NCI-H2029 treated with DMSO at 0.1 percent for 48 hours (cell line): ENCODE data around the gene MRGPRD.

Experiments
- DNase-seq: peaks from one replicate; lab custom pipeline; 2025; lab: John Stamatoyannopoulos, UW

The MRGPRD gene

DNA sequence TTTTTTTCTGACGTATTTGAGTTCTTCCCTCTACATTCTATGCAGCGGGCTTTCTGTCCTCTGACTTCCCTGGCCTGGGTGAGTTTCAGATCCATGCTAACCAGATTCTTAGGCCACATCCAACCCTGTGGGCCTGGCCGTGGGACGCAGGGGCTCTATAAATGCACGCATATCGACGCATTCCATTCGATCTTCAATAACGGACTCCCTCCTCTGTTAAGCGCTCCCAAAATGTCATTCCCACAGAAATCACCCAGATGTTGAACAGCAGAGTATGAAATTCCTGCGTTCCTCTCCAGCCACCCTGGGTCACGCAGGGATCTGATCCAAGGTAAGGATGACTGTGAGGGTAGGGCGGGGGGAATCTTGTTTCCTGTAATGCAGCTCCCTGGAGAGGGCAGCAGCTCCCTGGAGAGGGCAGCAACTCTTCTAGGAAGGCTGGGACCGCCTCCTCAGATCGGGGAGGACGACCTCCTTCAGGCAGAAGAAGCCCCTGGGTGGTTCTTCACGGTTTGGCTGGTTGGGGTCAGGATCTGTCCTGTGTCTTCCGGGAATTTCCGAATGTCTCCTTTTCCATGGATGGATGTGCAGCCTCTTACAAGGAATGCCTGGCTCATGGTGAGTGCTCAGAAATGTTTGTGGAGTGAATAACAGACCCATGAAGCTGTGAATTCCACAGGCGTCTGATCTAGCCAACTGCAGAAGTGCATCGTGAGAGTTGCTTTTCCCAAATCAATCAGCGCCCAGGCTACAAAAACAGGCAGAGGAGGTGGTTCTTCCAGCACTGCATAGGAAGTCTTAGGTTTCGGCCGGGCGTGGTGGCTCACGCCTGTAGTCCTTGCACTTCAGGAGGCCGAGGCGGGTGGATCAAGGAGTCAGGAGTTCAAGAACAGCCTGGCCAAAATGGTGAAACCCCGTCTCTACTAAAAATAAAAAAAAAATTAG, 12.2 kb downstream of the MRGPRD start:
- no peak for DNase-seq

DNA sequence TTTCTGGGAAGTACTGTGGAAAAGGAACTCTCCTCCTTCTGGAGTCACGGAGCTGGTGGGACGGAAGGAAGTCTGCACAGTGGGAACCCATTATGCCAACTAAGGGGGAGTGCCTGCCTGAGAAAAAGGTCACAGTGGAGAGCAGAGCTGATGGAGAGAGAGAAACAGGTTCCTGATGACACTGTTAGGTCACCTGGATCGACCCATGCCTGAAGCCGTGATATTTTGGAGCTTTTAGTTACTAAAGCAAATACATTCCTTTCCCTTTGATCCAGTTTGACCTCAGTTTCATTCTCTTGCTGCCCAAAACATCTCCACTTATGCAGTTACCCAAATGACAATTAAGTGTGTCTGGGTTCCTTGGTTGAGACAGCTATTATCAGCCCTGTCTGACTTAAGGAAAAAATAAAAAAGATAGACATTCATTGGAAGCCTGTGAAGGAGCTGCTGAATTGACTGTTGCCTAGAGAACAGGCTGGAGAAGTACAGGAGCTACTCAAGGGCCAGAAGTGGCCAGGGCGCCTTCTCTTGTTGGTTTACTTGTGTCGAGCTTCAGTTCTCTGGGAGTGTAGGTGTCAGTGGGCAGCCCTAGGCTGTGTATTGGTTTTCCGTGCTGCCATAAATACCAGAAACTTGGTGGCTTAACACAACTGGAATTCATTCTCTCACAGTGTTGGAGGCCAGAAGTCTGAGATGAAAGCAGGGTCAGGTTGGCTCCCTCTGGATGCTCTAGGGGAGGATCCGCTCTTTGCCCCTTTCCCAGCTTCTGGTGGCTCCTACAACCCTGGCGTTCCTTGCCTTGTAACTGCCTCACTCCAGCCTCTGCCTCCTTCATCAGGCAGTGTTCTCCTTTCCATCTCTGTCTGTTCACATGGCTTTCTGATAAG, 13.6 kb downstream of the MRGPRD start:
- no peak for DNase-seq

DNA sequence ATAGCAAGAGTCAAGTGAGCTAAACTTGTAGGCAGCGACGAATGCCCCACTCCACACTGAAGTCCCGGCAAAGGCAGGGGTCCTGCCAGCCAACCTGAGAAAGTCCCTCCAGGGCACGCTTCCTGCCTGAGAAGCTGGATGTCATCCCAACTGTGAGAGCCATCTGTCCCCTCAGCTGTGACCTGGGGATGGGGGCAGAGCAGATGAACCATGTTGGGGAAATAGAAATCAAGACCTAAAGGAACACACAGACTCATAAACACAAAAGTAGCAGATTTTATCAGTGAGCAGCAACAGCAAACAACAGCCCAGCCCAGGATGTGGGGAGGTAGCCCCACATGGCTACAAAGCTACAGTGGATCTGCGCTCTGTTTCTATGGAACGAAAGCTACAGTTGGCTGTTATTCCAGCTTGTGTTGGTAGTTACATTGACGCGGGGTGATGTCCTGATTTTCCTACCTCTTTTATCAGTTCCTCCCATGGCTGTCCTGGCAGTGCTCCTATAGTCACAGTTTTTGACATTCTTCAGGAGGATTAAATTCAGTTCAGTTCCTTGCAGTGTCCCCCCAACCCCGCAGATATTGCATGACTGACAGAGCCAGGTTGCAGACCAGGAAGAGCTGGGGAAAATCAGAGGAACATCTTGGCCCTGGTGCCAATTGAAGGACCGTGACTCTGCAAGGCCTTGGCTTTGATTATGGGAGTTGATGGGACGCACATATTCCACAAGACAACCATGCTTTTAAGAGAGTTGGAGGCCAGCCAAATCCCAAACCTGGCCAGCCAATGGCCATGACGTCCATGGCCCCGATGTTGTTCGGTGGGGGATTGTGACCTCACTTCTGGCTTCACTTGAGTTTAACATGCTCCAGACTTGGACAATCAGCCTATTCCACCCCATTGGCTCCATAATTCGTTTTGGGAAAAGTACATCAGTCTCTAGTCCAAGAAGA, 14.6 kb downstream of the MRGPRD start:
- no peak for DNase-seq

DNA sequence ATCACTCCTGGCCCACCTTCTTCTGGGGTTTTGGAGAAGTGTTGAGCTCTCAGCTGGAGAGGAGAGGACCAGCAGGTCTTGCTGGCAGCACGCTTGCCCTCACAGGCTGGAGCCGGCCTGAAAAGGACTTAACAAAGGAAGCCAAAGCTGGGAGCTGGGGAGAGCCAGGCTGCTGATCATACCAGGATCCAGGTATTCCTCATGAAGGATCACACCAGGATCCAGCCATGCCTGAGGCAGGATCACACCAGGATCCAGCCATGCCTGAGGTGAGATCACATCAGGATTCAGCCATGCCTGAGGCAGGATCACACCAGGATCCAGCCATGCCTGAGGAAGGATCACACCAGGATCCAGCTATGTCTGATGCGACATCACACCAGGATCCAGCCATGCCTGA, 17.0 kb downstream of the MRGPRD start:
- no peak for DNase-seq

DNA sequence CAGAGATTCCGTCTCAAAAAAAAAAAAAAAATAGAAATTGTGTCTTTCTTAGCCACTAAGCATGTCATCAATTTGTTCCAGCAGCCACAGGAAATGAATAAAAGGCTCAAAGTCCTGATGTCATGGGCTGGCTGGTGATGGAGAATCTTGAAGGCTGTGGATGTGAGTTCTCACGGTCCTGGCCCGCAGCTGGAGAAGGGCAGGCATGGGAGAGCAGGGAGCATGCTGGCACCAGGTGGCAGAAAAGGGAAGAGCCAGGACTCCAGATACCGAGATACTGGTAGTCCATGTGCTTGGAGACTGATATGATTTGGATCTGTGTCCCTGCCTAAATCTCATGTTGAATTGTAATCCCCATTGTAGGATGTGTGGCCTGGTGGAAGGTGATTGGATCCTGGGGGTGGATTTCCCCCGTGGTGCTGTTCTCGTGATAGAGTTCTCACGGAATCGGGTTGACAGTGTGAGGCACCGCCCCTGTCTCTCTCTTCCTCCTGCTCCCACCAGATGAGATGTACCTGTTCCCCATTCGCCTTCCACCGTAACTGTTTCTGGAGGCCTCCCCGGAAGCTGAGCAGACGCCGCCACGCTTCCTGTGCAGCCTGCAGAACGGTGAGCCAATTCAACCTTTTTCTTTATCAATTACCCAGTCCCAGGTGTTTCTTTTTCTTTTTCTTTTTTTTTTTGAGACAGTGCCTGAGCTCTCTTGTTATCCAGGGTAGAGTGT, 18.1 kb downstream of the MRGPRD start:
- no peak for DNase-seq

DNA sequence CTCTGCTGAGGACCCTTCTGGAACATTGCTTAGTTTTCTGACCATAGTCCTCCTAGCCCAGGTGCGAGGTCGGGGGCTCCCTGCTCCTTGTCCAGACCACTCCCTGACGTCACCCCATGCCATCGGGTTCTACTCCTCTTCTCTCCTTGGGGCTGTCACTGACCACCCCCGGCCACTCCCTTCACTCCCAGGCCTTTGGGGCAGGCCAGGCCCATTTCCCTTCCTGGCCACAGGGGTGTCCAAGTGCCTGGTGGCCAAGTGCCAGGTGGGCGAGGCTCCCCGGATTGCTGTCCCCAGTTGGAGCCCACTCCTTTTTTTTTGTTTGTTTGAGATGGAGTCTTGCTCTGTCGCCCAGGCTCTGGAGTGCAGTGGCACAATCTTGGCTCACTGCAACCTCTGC, 19.5 kb downstream of the MRGPRD start:
- no peak for DNase-seq

DNA sequence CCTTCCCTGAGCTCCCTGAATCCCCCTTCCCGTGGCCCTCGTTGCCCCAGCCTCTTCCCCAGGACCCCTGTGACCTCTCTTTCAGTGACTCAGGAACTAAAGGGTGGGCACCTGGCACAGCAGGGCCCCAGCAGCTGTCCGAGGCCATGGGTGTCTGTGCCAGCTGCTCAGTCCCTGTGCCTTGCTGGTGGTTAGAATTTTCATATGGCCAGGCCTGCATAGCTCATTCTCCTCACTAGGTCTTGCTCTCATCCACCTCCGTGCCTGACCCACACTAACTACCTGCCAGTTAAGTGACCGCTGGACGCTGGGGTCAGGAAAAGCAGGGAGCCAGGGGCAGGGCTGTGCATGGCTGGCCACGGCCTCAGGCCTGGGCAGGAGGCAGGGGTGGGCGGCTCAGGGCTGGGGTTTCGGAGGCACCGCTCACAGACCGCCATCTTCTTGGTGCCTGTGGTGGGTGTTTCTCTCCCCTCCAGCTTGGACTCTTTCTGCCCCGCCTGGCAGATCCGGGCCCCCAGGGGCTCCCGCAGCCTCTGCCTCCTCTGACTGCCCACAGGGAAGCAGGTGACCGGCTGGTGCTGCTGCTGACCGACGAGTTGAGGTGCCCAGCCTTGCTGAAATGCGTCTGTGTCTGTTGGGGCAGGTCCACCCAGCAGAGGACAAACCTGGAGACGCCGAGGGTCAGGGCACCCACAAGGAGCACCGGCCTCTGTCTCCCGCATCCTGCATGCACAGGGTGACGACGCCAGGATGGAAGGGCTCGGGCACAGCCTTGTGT, 20.3 kb downstream of the MRGPRD start:
- no peak for DNase-seq

DNA sequence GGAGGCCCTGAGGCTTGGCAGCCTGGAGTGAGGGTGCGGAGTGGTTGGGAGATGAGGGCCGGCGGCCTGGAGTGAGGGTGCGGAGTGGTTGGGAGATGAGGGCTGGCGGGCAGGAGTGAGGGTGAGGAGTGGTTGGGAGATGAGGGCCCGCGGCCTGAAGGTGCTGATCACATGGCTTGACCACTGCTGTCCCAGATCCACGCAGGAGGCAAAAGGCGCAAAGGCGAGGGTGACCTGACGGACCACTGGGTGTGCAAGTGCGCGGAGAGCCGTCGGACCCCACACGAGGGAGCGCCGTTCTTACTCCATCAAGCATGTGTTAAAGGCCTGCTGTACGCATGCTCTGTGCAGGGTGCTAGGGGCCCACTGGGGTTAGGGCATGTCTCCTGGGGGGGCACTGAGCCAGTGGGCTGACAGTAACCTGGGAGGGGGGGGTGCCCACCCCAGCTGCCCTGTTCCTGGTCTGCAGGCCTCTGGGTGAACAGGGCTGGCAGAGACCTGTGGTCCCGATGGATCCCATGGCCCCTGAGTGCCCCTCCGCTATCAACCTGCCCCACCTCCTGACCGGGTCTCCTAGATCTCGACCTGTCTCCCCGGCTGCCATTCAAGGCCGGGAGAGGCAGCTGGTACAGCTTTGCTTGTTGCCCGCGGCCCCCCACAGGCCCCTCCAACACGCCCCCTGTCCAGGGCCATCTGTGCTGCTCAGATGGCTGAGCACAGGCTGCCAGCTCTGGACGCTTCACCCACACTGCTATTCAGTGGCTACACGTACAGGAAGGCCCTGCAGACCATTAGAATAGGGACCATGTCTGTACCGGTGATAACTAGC, 21.1 kb downstream of the MRGPRD start:
- no peak for DNase-seq

DNA sequence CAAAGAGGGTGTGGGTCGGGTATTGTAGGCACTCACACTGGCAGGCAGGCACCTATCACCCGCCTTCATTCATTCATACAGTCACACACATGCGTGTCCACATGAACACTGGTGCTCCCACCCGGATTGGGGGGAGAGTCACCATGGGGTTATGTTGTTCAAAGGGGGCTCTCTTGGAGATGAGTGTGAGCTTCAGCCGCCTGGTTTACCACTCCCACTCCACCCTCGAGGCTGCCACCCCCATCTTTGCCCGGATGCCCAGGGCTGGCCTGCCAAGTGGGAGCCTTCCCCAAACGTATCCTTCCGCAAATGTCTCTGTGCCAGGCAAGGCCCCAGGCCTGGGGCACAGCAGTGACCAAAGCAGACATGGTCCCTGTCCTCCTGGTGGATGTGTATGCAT, 22.6 kb downstream of the MRGPRD start:
- DNase-seq, result no peak

DNA sequence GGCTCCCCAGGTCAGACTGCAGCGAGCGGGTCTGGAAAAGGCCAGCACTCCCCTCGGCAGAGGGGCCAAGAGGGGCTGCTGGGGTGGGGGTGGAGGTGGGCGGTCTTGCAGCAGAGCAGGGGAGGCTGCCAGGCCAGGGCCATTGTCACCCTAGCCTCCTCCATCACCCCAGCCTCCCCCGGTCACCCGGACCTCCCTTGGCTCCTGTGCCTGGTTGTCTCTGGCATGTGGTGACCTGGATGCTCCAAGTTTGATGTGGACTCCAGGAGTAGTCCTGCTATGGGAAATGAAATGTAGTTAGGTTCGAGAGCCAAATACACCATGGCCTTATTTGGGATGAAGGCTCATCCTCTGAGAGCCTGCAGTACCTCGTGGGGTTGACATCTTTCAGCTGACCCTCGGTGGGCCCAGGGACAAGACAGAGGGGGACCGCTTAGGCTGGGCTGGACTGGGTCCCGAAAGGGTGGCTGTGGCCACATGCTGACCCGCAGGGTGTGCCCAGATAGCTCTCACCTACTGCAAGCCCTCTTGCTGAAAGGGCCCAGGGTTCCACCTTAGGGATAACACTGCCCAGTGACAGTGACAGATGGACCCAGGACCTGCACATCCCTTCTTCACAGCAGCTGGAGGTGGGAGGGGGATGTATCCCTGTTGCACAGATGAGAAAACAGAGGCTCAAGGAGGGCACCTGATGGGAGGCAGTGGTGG, 24.1 kb downstream of the MRGPRD start:
- DNase-seq, result no peak

DNA sequence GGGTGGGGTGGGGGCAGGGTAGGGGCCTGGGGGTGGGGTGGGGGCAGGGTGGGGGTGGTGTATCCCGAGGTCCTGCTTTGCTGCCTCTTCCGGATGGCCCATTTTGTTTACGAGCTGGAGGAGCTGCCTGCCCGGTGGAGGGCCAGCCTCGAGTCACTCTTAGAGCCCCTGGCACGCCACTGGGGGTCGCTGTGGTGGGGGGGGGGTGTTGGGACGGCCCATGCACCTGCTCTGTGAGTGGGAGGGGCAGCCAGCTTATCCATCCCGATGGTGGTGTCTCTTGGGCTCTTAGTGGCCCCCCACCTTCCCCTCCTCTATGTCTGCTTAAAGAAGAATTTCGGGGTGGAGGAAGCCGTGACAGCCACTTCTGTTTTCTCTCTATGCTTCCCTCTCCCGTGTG, 24.6 kb downstream of the MRGPRD start:
- no peak for DNase-seq

DNA sequence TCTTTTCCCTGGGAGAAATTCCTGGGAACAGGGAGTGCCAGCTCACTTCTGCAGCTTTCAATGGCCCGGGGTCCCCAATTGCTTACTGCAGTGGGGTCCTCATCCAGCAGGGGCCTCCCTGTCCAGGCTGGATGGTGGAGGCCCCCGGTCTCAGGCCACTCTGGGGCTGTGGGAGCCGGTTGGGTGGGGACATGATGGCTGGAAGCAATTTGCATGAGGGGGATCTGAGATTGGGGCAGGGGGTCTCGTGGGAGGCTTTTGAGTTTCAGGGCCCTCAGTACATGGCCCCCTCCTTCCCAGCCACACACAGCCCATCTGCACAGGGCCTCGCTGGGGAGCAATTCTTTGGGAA, 25.2 kb downstream of the MRGPRD start:
- no peak for DNase-seq

DNA sequence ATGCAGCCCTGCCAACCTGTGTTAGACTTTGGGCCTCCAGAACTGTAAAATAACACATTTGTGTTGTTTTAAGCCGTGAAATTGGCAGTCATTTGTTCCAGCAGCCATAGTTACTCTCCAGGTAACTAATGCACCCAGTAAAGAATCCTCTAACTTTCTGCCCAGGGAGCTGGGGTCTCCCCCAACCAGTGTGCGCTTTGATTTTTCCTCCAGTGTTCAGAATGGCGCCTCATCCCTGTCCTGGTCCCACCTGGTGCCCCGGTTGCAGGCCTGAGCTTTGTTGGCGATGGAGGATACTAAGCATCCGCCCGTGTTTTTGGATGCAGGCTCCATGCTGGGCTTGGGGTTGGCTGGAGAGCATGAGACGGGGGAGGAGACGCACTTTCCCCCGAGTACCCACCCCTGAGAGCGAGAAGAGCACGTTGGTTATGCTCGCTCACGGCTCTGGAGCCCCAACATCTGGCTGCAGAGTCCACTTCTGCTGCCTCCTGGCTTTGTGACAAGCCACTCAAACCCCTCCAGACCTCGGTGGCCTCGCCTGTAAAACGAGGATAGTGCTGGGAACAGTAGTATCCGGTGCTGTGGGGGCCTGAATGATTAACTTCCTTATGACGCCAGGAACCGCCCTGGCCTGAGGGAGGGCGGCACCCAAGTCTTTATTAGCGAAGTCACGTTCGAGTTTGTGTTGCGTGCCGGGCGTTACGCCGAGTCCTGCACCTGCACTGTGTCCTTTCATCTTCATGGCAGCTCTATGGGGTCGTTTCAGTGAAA, 25.8 kb downstream of the MRGPRD start:
- DNase-seq, result no peak

DNA sequence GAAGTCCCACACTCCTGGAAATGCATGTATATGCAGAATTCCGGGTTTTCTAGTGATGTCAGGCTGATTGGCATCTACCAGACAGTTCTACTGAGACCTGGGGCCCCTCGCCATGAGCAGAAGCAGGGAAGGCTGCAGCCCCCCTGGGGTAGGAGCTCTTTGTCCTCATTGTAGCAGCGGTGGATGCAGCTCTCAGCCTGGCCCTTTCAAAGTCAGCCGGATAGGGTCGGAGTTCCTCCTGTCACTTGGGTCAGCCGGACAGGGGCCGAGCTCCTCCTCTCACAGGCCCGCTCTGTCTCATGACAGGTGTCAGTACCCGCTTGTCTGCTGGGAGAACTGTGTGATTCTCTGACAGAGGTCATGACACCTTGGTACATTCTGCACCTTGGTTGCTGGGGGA, 30.0 kb downstream of the MRGPRD start:
- no peak for DNase-seq

DNA sequence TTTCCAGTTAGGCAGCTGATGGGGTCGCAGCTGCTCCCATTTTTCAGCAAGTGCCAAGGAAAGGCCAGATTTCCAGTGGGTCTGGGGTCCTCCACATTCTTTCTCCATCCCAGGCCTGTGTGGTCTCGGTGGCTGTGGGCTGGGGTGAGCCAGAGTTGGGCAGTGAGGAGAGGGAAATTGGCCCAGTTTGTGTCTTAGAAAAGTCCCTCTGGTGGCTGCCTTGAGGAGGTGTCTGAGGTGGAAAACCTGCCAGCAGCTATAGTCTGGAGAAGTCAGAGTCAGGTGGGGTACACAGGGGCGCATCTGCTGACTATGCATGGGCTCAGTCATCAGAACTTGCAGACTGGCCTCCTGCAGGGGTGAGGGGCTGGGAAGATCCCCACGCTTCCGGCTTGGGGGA, 30.5 kb downstream of the MRGPRD start:
- no peak for DNase-seq

DNA sequence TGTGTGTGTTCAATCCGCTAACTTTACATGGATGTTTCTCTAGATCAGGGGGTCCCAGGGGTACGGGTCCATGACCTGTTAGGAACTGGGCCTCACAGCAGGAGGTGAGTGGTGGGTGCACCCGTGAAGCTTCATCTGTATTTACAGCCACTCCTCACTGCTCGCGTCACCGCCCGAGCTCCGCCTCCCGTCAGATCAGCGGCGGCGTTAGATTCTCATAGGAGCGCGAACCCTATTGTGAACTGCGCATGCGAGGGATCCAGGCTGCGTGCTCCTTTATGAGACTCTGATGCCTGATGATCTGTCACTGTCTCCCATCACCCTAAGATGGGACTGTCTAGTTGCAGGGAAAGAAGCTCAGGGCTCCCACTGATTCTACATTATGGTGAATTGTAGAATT, 31.9 kb downstream of the MRGPRD start:
- no peak for DNase-seq

DNA sequence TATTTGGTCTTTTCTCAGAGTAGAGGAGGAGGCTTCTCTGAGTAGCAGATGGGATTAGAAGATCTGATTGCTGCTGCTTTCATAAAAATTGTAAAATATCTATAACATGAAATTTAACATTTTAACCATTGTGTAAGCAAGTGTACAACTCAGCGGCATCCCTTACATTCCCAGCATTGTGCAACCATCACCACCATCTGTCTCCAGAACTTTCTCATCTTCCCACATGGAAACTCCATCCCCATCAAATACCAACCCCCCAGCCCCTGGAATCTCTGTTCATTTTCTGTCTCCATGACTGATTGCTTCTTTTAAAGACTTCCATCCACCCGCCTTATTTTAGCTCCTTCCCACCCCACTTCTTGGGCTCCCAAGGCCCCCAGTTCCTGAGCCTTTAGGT, 32.3 kb downstream of the MRGPRD start:
- no peak for DNase-seq

DNA sequence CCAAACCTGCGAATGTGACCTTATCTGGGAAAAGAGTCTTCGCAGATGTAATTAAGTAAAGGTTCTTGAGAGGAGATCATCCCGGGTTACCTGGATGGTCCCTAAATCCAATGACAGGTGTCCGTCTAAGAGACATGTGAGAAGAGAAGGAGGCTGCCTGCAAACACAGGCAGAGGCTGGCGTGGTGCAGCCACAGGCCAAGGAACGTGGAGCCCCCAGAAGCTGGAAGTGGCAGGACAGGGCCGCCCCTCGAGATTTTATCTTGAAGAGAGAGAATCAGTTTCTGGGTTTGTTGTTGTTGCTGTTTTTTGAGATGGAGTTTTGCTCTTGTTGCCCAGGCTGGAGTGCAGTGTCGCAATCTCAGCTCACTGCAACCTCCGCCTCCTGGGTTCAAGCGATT, 33.6 kb downstream of the MRGPRD start:
- no peak for DNase-seq
